HL-60/S4 (cell line): Measurements from ENCODE around the gene LRP1B.
"Not testable (repeated sequence)": the region's sequence is repeated elsewhere in the genome, so short reads cannot be mapped to it uniquely, and the experiment has no call there.

Experiments used
- in situ Hi-C: fragments of 300-500 bp; cut with MboI; formaldehyde crosslinking; loops from 2 replicates; pipeline ENCODE4 v1.14.3; 2022; ENCODE audit warnings: low sequenced_read_pairs

The LRP1B gene

GRCh38 chr2:140338795-140339194 lies 1792.0 kb downstream of the LRP1B start:
- in situ Hi-C loops: no loop called here

GRCh38 chr2:140337061-140337460 lies 1793.8 kb downstream of the LRP1B start:
- in situ Hi-C loops: no loop called here

- in situ Hi-C loops: no loop called here
These were observed 1814.5 kb downstream of the LRP1B start for GRCh38 chr2:140316345-140316744.

- in situ Hi-C loops: no loop called here
These were observed 1818.9 kb downstream of the LRP1B start for GRCh38 chr2:140311905-140312304.

GRCh38 chr2:140308706-140309105 lies 1822.1 kb downstream of the LRP1B start:
- in situ Hi-C loops: no loop called here

- in situ Hi-C loops: no loop called here
These were observed 1823.3 kb downstream of the LRP1B start for GRCh38 chr2:140307532-140307931.

GRCh38 chr2:140295767-140296166 lies 1835.0 kb downstream of the LRP1B start:
- in situ Hi-C loops: no loop called here

GRCh38 chr2:140288726-140289125 lies 1842.1 kb downstream of the LRP1B start:
- in situ Hi-C loops: no loop called here

- in situ Hi-C loops: no loop called here
These were observed 1842.6 kb downstream of the LRP1B start for GRCh38 chr2:140288213-140288612.

- in situ Hi-C loops: no loop called here
These were observed 1844.4 kb downstream of the LRP1B start for GRCh38 chr2:140286377-140286776.

GRCh38 chr2:140277344-140277743 lies 1853.5 kb downstream of the LRP1B start:
- in situ Hi-C loops: not testable (repeated sequence)

- in situ Hi-C loops: no loop called here
These were observed 1854.2 kb downstream of the LRP1B start for GRCh38 chr2:140276661-140277060.

- in situ Hi-C loops: no loop called here
These were observed 1855.4 kb downstream of the LRP1B start for GRCh38 chr2:140275427-140275826.

- in situ Hi-C loops: no loop called here
These were observed 1855.9 kb downstream of the LRP1B start for GRCh38 chr2:140274891-140275290.

GRCh38 chr2:140273958-140274357 lies 1856.9 kb downstream of the LRP1B start:
- in situ Hi-C loops: no loop called here

- in situ Hi-C loops: no loop called here
These were observed 1857.4 kb downstream of the LRP1B start for GRCh38 chr2:140273408-140273807.

GRCh38 chr2:140270224-140270623 lies 1860.6 kb downstream of the LRP1B start:
- in situ Hi-C loops: no loop called here

- in situ Hi-C loops: no loop called here
These were observed 1861.8 kb downstream of the LRP1B start for GRCh38 chr2:140269000-140269399.

- in situ Hi-C loops: no loop called here
These were observed 1867.9 kb downstream of the LRP1B start for GRCh38 chr2:140262908-140263307.

- in situ Hi-C loops: no loop called here
These were observed 1873.0 kb downstream of the LRP1B start for GRCh38 chr2:140257692-140258300.

GRCh38 chr2:140256080-140256479 lies 1874.7 kb downstream of the LRP1B start:
- in situ Hi-C loops: no loop called here

GRCh38 chr2:140249821-140250220 lies 1881.0 kb downstream of the LRP1B start:
- in situ Hi-C loops: no loop called here

- in situ Hi-C loops: no loop called here
These were observed 1882.2 kb downstream of the LRP1B start for GRCh38 chr2:140248623-140249022.
